ENCODE data around the gene PAK4. TPM values are rescaled to one million over a fixed set of nuclear protein-coding genes. Genes with fewer than 3 reads are reported as not detected.

The PAK4 gene
- total and polyA plus RNA-seq, 8 donors = 19.4 to 38.4 (median 29.4) TPM

GRCh38 chr19:39173502-39173991, 48.0 kb downstream of the PAK4 start:
- intact Hi-C loops (cut with DNase I) = no loop called here
- no peak for FAIRE-seq

GRCh38 chr19:39174142-39174541, 48.6 kb downstream of the PAK4 start:
- 91 to 92% methylated on average over 14 to 16 of the region's 16 CpGs for WGBS, 2 donors
- TF ChIP-seq CTCF (IDR thresholded peaks at IDR 0.05) = no peak
- Histone ChIP-seq H3K27me3 (no peaks in the 10 kb centered on the region), H3K9me3 (no peaks in the 10 kb centered on the region), H3K27ac (no peak overlapping the region), H3K4me1 (no peaks in the 10 kb centered on the region), H3K36me3 (peaks cover 0 to 40% (median 17%) of the 10 kb centered on the region in 3 donors), H3K4me3 (no peak overlapping the region)
- intact Hi-C loops (cut with DNase I) = no loop called here
- FAIRE-seq (no peak), ATAC-seq (no peak), DNase-seq (peak in 2 of 6 donors; percentile 45 to 75)

More at GRCh38 chr19:39173502-39173991, 48.0 kb downstream of the PAK4 start:
- 95 to 97% methylated on average over 24 to 25 of the region's 25 CpGs for WGBS, 2 donors
- Histone ChIP-seq H3K27ac (no peak overlapping the region), H3K9me3 (no peaks in the 10 kb centered on the region), H3K4me3 (no peak overlapping the region), H3K36me3 (peaks cover 0 to 39% (median 17%) of the 10 kb centered on the region in 3 donors), H3K27me3 (no peaks in the 10 kb centered on the region), H3K4me1 (no peaks in the 10 kb centered on the region)
- ATAC-seq = no peak
- DNase-seq = peak in 1 of 6 donors; percentile 63
- no peak for TF ChIP-seq CTCF (IDR thresholded peaks at IDR 0.05)

GRCh38 chr19:39174558-39175544, 49.3 kb downstream of the PAK4 start:
- no peak for TF ChIP-seq CTCF (IDR thresholded peaks at IDR 0.05)
- Histone ChIP-seq H3K9me3 (no peaks in the 10 kb centered on the region), H3K27me3 (no peaks in the 10 kb centered on the region), H3K4me1 (no peaks in the 10 kb centered on the region), H3K27ac (no peak overlapping the region), H3K36me3 (peaks cover 0 to 39% (median 17%) of the 10 kb centered on the region in 3 donors), H3K4me3 (no peak overlapping the region)
- no peak for FAIRE-seq
- intact Hi-C loops (cut with DNase I) = no loop called here
- ATAC-seq = no peak
- WGBS, 2 donors = 92 to 95% methylated on average over 40 to 43 of the region's 43 CpGs
- peak in 2 of 6 donors; percentile 51 to 70 for DNase-seq

GRCh38 chr19:39175564-39175963, 50.0 kb downstream of the PAK4 start:
- Histone ChIP-seq H3K4me3 (no peak overlapping the region), H3K27ac (no peak overlapping the region), H3K4me1 (no peaks in the 10 kb centered on the region), H3K9me3 (no peaks in the 10 kb centered on the region), H3K36me3 (peaks cover 0 to 32% (median 17%) of the 10 kb centered on the region in 3 donors), H3K27me3 (no peaks in the 10 kb centered on the region)
- TF ChIP-seq CTCF (IDR thresholded peaks at IDR 0.05) = no peak
- WGBS, 2 donors = 92 to 93% methylated on average over 7 of the region's 7 CpGs
- FAIRE-seq (no peak), ATAC-seq (no peak), DNase-seq (no peak)
- intact Hi-C loops (cut with DNase I) = no loop called here
